BE2C (cell line): Measurements from ENCODE around the gene USF2.

Experiments used
- DNase-seq: peaks from one replicate; pipeline ENCODE4 v3.0.0-alpha.2; 2020
- H3K27me3 ChIP-seq: fragments of 250-450 bp; sonication (Bioruptor Pico); 2 replicates; pipeline ENCODE4 v1.5.1; 2020; ENCODE audit warnings: mild to moderate bottlenecking
- H3K36me3 ChIP-seq: fragments of 250-450 bp; sonication (Bioruptor Pico); 2 replicates; pipeline ENCODE4 v1.5.1; 2020; ENCODE audit warnings: mild to moderate bottlenecking
- H3K4me1 ChIP-seq: fragments of 250-450 bp; sonication (Bioruptor Pico); 2 replicates; pipeline ENCODE4 v1.5.1; 2020
- H3K4me3 ChIP-seq: 2 replicates; pipeline ENCODE4 v1.5.1; 2011; ENCODE audit warnings: low read depth, low read length
- H3K9me3 ChIP-seq: fragments of 250-450 bp; sonication (Bioruptor Pico); 2 replicates; pipeline ENCODE4 v1.5.1; 2020
- TF ChIP-seq, protein P1 (sequence below): IDR thresholded peaks from 2 replicates; pipeline ENCODE4 v1.5.1; 2012; ENCODE audit warnings: mild to moderate bottlenecking, low read depth, low read length

USF2 gene

DNA sequence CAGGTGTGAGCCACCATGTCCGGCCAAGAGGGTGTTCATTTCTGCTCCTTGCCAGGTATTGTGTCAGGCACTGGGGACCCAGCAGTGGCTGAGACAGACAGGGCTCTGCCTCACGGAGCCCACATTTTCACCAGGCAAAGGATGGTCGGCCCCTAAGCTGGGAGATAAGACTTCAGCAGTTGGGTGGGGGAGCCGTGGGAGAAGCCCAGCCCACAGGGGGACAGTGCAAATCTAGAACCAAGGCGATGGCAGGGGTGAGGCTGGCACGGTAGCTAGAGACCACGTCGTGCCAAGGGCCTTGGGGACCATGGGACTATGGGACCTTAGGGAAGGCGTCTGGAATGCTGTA is 11.7 kb upstream of the USF2 start:
- Histone ChIP-seq H3K36me3 (no peaks in the 10 kb centered on the region), H3K27me3 (peaks cover 2% of the 10 kb centered on the region), H3K9me3 (no peaks in the 10 kb centered on the region), H3K4me1 (no peaks in the 10 kb centered on the region), H3K4me3 (no peak overlapping the region)
- TF ChIP-seq, protein P1, sequence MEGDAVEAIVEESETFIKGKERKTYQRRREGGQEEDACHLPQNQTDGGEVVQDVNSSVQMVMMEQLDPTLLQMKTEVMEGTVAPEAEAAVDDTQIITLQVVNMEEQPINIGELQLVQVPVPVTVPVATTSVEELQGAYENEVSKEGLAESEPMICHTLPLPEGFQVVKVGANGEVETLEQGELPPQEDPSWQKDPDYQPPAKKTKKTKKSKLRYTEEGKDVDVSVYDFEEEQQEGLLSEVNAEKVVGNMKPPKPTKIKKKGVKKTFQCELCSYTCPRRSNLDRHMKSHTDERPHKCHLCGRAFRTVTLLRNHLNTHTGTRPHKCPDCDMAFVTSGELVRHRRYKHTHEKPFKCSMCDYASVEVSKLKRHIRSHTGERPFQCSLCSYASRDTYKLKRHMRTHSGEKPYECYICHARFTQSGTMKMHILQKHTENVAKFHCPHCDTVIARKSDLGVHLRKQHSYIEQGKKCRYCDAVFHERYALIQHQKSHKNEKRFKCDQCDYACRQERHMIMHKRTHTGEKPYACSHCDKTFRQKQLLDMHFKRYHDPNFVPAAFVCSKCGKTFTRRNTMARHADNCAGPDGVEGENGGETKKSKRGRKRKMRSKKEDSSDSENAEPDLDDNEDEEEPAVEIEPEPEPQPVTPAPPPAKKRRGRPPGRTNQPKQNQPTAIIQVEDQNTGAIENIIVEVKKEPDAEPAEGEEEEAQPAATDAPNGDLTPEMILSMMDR: no peak
- DNase-seq: no peak

GRCh38 chr19:35260694-35261304 is 8.0 kb upstream of the USF2 start:
- Histone ChIP-seq H3K27me3 (peaks cover 12% of the 10 kb centered on the region), H3K4me3 (no peak overlapping the region), H3K36me3 (no peaks in the 10 kb centered on the region), H3K9me3 (no peaks in the 10 kb centered on the region), H3K4me1 (no peaks in the 10 kb centered on the region)
- TF ChIP-seq, protein P1: no peak
- DNase-seq: no peak

DNA sequence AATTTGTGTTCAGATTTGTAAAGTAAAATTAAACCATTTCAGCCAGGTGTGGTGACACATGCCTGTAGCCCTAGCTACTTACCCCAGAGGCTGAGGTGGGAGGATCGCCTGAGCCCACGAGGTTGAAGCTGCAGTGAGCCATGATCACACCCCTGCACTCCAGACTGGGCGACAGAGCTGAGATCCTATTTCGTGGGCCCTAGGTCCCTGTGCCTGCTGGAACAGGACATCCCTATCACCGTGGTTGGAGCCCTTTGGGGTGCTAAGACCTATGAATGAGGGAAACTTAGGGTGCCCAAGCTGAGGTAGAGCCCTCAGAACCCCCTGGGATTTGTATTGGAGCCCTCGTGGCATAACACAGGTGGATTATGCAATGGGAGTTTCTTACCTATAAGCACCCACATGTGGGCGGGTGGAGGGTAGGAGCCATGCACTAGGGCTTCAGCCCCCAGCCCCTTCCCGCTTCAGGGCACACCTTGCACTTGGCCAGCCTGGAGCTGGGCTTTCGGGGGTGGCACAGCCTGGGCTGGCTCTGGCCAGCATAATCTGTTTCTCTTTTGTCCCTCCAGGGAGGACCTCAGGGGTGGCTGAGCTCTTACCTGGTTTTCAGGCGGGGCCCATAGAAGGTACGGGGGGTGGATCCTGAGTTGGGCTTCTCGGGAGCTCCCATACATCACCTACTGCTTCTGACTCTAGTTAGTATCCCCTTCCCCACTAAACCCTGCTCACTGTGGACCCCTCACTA is 7.2 kb upstream of the USF2 start:
- H3K4me3 ChIP-seq: no peak overlapping the region
- H3K4me1 ChIP-seq: no peaks in the 10 kb centered on the region
- peaks cover 12% of the 10 kb centered on the region for H3K27me3 ChIP-seq
- DNase-seq: no peak
- H3K9me3 ChIP-seq: no peaks in the 10 kb centered on the region
- H3K36me3 ChIP-seq: no peaks in the 10 kb centered on the region
- TF ChIP-seq, protein P1: no peak

- DNase-seq: no peak
- TF ChIP-seq, protein P1: no peak
- Histone ChIP-seq H3K27me3 (peaks cover 12% of the 10 kb centered on the region), H3K4me1 (no peaks in the 10 kb centered on the region), H3K4me3 (no peak overlapping the region), H3K36me3 (no peaks in the 10 kb centered on the region), H3K9me3 (no peaks in the 10 kb centered on the region)
Observed at GRCh38 chr19:35262101-35262761, 6.5 kb upstream of the USF2 start.

DNA sequence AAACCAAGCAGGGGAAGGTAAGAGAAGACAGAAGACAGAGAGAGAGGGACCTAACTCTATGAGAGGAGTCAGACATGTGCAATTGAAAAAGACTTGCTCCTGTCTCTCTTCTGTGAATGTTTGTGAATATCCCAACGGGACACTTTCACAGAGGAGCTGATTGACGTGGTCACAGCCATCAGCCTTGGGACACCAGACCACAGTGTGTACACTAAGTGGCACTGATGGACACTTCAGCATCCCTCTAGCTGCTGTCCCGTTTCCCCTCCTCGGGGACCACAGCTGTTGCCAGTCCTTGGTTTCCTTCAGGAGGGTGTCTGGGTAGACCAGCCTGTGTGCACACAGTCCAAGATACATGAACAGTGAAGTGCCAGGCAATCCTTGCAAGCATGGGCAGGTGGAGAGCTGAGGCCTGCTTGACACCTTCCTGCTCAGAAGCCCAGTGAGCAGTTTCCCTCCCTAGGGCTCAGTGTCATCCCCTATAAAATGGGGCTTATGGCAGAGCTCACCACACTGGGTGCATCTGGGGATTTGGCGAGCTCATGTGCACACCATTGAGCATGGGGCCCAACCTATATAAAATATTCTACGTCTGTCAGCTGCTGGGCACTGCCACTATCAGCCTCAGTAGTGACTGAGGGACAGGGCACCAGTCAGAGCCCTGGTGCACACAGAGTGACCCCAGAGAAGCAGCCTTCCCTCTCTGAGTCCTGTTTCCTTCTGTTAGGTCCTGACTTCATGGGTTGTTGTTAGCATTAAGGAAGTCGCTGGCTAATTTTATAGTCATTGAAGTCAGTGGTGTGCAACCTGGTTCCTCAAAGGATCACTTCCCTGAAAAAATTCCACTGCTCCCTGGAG is 4.3 kb upstream of the USF2 start:
- Histone ChIP-seq H3K36me3 (no peaks in the 10 kb centered on the region), H3K4me3 (no peak overlapping the region), H3K27me3 (peaks cover 12% of the 10 kb centered on the region), H3K4me1 (no peaks in the 10 kb centered on the region), H3K9me3 (no peaks in the 10 kb centered on the region)
- TF ChIP-seq, protein P1: no peak
- no peak for DNase-seq
